HUES64 (cell line): ENCODE measurements around the gene PLA2G4F.

Experiments used
- H3K27ac ChIP-seq: 2 replicates; pipeline ENCODE4 v1.7.0; 2013; ENCODE audit warnings: low read depth, low read length, inconsistent platforms
- H3K27me3 ChIP-seq: 2 replicates; pipeline ENCODE4 v1.6.1; 2013; ENCODE audit warnings: mild to moderate bottlenecking, low read length; ENCODE audit not compliant: insufficient read depth
- H3K36me3 ChIP-seq: 2 replicates; pipeline ENCODE4 v1.6.1; 2013; ENCODE audit warnings: mild to moderate bottlenecking, low read length; ENCODE audit not compliant: insufficient read depth
- H3K4me1 ChIP-seq: 2 replicates; pipeline ENCODE4 v1.6.1; 2013; ENCODE audit warnings: mild to moderate bottlenecking, low read length, moderate library complexity; ENCODE audit not compliant: insufficient read depth
- H3K4me3 ChIP-seq: 2 replicates; pipeline ENCODE4 v1.5.1; 2013; ENCODE audit warnings: mild to moderate bottlenecking, low read length, moderate library complexity
- H3K9ac ChIP-seq: 2 replicates; pipeline ENCODE4 v1.6.1; 2013; ENCODE audit warnings: mild to moderate bottlenecking, low read depth, low read length
- H3K9me3 ChIP-seq: 2 replicates; pipeline ENCODE4 v1.6.1; 2013; ENCODE audit warnings: low read depth, low read length; ENCODE audit not compliant: insufficient read depth
- WGBS: fragments of 150-250, 120-280 bp; methylation state at CpG from one replicate; pipeline ENCODE4 v1.1.7; 2013; ENCODE audit warnings: missing lambda C conversion rate; 5-methylcytosine and 5-hydroxymethylcytosine counted together

Gene PLA2G4F

GRCh38 chr15:42145546-42146455 lies 10.6 kb downstream of the PLA2G4F start:
- Histone ChIP-seq H3K27me3 (no peaks in the 10 kb centered on the region), H3K27ac (no peak overlapping the region), H3K9me3 (no peaks in the 10 kb centered on the region), H3K4me3 (no peak overlapping the region), H3K9ac (no peak overlapping the region), H3K36me3 (no peaks in the 10 kb centered on the region), H3K4me1 (no peaks in the 10 kb centered on the region)
- 91% methylated on average over 28 of the region's 29 CpGs for WGBS

- Histone ChIP-seq H3K4me1 (no peaks in the 10 kb centered on the region), H3K27me3 (no peaks in the 10 kb centered on the region)
- 86% methylated on average over 9 of the region's 9 CpGs for WGBS
Observed at GRCh38 chr15:42144841-42145375, 11.5 kb downstream of the PLA2G4F start.

DNA sequence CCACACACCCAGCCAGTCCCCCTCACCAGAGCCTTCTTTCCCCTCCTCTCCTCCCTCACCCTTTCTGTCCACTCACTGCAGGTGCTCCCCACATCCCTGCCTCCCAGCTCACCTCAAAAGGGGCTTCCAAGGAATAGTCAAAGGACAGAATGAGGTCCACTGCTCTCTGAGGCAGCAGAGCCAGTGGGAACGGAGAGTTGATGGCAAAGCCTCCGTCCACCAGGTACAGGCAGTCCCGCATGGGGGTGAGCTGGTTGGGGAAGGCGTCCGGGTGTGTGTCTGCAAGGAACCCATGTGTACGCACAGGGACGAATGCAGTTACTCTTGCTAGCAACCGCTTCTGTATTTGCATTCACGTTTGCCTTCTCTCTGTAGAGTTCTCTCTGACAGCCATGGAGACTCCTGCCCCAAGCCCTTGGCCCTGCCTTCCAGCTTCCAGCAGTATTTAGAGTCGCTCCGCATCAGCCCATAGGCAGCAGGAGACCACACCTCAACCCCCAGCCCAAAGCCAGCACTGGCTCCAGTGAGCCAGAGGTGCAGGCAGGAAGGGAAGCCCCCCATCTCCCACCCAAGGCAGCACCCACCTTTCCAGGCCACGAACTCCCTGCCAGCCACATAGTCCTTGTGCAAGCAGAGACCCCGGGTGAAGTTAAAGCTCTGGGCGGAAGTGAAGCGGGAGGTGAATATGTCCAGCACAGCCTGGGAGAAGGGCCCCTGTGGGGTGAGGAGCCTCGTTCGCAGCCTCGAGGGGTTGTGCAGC lies 12.4 kb downstream of the PLA2G4F start:
- no peak overlapping the region for H3K9ac ChIP-seq
- H3K27ac ChIP-seq = no peak overlapping the region
- WGBS = 92% methylated on average over 18 of the region's 18 CpGs
- H3K9me3 ChIP-seq = 0 out of 2 replicates have a peak, but pooled peaks cover 2% of the 10 kb centered on the region
- H3K4me1 ChIP-seq = no peaks in the 10 kb centered on the region
- H3K4me3 ChIP-seq = no peak overlapping the region
- no peaks in the 10 kb centered on the region for H3K27me3 ChIP-seq
- H3K36me3 ChIP-seq = no peaks in the 10 kb centered on the region

More at GRCh38 chr15:42144841-42145375, 11.5 kb downstream of the PLA2G4F start:
- Histone ChIP-seq H3K9ac (no peak overlapping the region), H3K4me3 (no peak overlapping the region), H3K9me3 (no peaks in the 10 kb centered on the region), H3K27ac (no peak overlapping the region), H3K36me3 (no peaks in the 10 kb centered on the region)

GRCh38 chr15:42143356-42143755 lies 13.1 kb downstream of the PLA2G4F start:
- Histone ChIP-seq H3K27ac (no peak overlapping the region), H3K9me3 (0 out of 2 replicates have a peak, but pooled peaks cover 4% of the 10 kb centered on the region)
- WGBS = 89% methylated on average over 4 of the region's 4 CpGs

DNA sequence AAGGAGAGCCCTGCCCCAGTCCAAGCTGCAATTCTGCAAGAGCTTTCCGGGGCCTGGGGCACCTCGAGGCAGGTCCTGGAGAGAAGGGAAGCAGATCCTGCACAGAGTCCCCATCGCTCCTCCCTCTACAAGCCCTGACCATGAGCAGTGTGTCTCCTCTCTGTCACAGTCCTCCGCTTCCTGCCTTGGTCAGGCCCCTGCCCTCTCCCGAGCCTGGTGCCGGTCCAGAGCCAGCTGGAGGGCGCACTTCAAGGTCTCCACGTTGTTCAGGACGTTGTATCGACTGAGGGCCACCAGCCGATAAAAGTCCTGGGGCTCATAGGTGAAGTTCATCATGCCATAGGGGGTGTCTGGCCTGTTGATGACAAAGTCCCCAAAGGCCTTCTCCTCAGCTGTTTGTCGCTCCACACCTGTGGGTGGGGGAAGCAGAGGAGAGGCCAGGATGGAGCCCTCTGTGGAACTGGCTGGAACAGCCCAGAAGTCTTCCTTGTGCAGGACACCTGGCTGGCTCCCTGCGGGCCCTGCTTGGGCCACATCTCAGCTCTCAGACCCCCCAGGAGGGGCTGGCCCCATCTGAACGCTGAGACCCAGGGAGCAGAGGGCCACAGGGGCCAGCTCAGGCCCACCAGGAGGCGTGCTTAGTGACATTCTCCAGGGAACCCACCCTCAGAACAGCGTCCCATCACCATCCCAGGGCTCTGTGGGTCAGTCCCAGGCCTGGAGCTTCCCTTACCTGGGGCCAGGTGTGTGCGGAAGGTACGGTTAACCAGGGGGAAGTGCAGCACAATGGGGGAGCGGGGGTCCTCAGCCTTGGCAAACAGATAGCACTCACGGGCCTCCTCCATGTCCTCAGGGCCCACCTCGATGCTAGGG lies 14.4 kb downstream of the PLA2G4F start:
- Histone ChIP-seq H3K9me3 (0 out of 2 replicates have a peak, but pooled peaks cover 4% of the 10 kb centered on the region), H3K27me3 (no peaks in the 10 kb centered on the region), H3K27ac (no peak overlapping the region), H3K4me1 (no peaks in the 10 kb centered on the region), H3K4me3 (no peak overlapping the region), H3K9ac (no peak overlapping the region), H3K36me3 (no peaks in the 10 kb centered on the region)
- WGBS = 84% methylated on average over 21 of the region's 21 CpGs

More at GRCh38 chr15:42143356-42143755, 13.1 kb downstream of the PLA2G4F start:
- Histone ChIP-seq H3K36me3 (no peaks in the 10 kb centered on the region), H3K9ac (no peak overlapping the region), H3K4me1 (no peaks in the 10 kb centered on the region), H3K27me3 (no peaks in the 10 kb centered on the region), H3K4me3 (no peak overlapping the region)

- Histone ChIP-seq H3K27me3 (no peaks in the 10 kb centered on the region), H3K9ac (no peak overlapping the region), H3K27ac (no peak overlapping the region), H3K4me1 (no peaks in the 10 kb centered on the region), H3K36me3 (no peaks in the 10 kb centered on the region), H3K9me3 (0 out of 2 replicates have a peak, but pooled peaks cover 4% of the 10 kb centered on the region), H3K4me3 (no peak overlapping the region)
- WGBS = 91% methylated on average over 7 of the region's 7 CpGs
Observed at GRCh38 chr15:42141246-42141645, 15.2 kb downstream of the PLA2G4F start.

GRCh38 chr15:42140383-42141070 lies 15.9 kb downstream of the PLA2G4F start:
- no peaks in the 10 kb centered on the region for H3K36me3 ChIP-seq
- H3K4me1 ChIP-seq = no peaks in the 10 kb centered on the region
- 0 out of 2 replicates have a peak, but pooled peaks cover 4% of the 10 kb centered on the region for H3K9me3 ChIP-seq
- H3K9ac ChIP-seq = no peak overlapping the region
- H3K4me3 ChIP-seq = no peak overlapping the region
- no peaks in the 10 kb centered on the region for H3K27me3 ChIP-seq
- 88% methylated on average over 8 of the region's 8 CpGs for WGBS
- no peak overlapping the region for H3K27ac ChIP-seq

DNA sequence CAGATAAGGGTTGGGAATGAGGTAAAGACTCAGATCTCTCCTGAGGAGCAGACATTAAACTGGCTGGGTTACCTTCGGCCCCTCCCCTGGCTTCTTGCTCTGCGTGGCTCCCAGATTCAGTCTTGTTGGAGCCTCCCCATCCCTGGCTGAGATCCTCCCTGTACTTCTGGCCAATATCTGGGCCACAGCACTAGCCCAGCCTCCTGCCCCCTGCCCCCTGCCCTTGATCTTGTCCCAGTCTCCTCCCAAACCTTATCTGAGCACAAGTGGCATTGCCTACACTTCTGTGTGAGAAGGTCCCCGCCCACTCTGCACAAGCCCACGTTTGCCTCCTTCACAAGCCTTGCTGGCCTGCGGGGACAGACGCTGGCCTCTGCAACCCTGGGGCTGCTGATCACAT lies 16.8 kb downstream of the PLA2G4F start:
- H3K27ac ChIP-seq = no peak overlapping the region
- no peaks in the 10 kb centered on the region for H3K36me3 ChIP-seq
- 0 out of 2 replicates have a peak, but pooled peaks cover 4% of the 10 kb centered on the region for H3K9me3 ChIP-seq
- no peaks in the 10 kb centered on the region for H3K27me3 ChIP-seq
- no peaks in the 10 kb centered on the region for H3K4me1 ChIP-seq
- WGBS = 87% methylated on average over 6 of the region's 6 CpGs
- H3K4me3 ChIP-seq = no peak overlapping the region
- no peak overlapping the region for H3K9ac ChIP-seq

DNA sequence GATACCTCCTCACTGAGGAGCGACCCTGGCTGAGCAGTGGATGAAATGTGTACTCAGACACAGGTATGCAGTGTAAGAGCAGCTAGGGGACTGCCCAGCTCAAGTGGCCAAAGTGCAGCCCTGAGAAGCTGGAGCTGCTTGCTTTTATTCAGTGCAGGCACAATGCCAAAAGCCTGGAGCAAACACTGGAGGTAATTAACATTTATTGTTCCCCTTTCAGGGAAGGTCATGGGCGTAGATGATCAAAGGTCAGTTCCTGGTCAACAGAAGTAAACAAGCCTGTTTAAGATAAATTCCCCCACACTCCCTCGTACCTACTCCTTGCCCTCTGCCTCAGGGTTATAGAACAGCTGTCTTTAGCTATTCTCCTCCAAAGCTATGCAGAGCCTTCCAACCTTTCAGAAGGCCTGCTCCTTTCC lies 17.5 kb downstream of the PLA2G4F start:
- Histone ChIP-seq H3K27me3 (no peaks in the 10 kb centered on the region), H3K9ac (no peak overlapping the region), H3K9me3 (0 out of 2 replicates have a peak, but pooled peaks cover 4% of the 10 kb centered on the region), H3K27ac (no peak overlapping the region), H3K36me3 (no peaks in the 10 kb centered on the region), H3K4me3 (no peak overlapping the region), H3K4me1 (no peaks in the 10 kb centered on the region)
- 88% methylated on average over 3 of the region's 3 CpGs for WGBS

- Histone ChIP-seq H3K9ac (no peak overlapping the region), H3K27ac (no peak overlapping the region), H3K9me3 (0 out of 2 replicates have a peak, but pooled peaks cover 4% of the 10 kb centered on the region), H3K4me3 (no peak overlapping the region), H3K36me3 (no peaks in the 10 kb centered on the region), H3K4me1 (no peaks in the 10 kb centered on the region), H3K27me3 (no peaks in the 10 kb centered on the region)
- WGBS = 91% methylated on average over 4 of the region's 4 CpGs
Observed at GRCh38 chr15:42138411-42138810, 18.0 kb downstream of the PLA2G4F start.
